Endothelial cell of hepatic sinusoid (primary cell): ENCODE measurements around the gene ZZZ3.
"Not testable (repeated sequence)": the region's sequence is repeated elsewhere in the genome, so short reads cannot be mapped to it uniquely, and the experiment has no call there.

Experiments used
- in situ Hi-C: cut with HindIII; loops from 2 replicates; pipeline ENCODE4 v1.10.0; 2017; ENCODE audit warnings: low sequenced_read_pairs

The ZZZ3 gene

DNA sequence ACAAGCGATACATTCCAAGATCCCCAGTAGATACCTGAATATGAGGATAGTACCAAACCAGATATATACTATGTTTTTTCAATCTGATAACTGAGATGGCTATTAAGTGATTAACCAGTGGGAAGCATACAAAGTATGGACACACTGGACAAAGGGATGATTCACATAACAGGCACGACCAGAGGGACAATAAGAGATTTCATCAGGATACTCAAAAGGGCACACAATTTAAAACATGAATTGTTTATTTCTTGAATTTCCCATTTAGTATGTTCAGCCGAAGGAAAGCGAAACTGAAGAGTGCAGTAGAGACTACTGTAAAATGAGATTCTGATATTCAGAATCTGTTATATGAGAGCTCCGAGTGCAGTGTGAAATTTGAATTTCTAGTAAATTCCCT, 10.6 kb downstream of the ZZZ3 start:
- in situ Hi-C loops, result no loop called here

DNA sequence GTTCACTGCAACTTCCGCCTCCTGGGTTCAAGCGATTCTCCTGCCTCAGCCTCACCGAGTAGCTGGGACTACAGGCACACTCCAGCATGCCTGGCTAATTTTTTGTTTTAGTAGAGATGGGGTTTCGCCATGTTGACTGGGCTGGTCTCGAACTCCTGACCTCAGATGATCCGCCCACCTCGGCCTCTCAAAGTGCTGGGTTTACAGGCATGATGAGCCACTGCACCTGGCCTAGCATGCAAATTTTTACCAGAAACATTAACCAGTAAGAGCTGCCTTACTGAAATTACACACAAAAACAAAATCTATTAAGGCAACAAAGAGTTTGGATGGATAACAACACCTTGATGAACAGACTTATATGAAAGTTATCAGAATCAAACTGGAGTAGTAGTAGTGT, 12.1 kb downstream of the ZZZ3 start:
- in situ Hi-C loops, result no loop called here

DNA sequence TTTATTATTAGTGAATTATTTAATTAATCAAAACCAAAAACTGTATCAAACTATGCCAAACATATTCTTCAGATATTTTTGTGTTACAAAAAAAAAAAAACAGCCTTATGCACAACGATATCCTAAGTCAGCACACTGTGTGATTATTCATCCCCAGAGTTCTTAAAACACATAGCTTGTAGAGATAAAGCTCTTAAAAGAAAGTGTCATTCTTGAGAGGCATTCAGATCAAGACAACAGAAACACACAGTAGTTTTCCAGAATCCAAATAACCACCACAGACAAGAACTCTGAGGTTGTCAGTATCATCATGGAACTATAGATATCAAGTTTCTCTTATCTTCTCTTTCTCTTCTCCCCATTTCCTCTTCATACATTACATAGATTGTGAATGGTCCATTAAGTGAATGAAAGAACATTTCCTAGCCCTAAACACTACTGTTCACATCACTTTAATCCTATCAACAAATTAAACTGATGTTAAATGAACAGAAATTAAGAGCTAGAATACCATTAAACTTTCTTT, 13.5 kb downstream of the ZZZ3 start:
- in situ Hi-C loops, result no loop called here

DNA sequence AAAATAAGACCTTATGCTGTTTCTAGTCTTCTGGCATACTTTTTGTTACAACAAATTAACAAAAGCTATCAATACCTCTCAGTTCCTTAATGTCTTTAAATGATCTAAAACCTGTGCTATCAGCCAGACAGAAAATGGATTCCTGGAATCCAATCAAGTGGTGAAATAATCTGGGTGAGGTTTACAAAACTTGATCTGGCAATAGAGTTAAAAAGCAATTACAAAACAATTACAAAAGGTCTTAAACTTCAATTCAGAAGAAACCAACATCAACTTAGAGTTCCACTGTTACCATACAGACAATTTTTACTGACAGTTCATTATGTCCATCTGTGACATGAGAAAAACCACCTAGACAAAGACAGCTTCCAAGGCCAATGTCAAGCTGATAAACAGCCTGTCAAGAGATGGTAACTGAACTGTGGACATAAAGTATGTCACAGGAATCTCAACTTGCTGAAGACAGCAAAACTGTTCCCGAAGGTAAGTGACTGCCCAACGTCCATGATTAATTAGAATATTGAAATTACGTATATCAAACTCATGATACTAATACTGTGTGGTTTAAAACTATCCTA, 17.4 kb downstream of the ZZZ3 start:
- in situ Hi-C loops, result no loop called here

DNA sequence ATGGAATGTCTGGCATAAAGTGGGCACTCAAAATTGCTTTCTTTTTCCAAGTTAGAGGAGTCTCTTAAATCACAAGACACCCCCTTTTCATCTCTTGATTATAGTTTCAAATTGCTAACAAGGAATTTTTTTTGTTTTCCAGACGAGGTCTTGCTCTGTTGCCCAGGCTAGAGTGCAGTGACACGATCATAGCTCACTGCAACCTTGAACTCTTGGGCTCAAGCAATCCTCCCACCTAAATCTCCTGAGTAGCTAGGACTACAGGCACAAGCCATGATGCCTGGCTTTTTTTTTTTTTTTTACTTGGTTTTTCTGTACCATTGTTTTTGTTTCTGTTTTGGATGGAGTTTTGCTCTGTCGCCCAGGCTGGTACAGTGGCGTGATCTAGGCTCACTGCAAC, 20.8 kb downstream of the ZZZ3 start:
- in situ Hi-C loops, result no loop called here

DNA sequence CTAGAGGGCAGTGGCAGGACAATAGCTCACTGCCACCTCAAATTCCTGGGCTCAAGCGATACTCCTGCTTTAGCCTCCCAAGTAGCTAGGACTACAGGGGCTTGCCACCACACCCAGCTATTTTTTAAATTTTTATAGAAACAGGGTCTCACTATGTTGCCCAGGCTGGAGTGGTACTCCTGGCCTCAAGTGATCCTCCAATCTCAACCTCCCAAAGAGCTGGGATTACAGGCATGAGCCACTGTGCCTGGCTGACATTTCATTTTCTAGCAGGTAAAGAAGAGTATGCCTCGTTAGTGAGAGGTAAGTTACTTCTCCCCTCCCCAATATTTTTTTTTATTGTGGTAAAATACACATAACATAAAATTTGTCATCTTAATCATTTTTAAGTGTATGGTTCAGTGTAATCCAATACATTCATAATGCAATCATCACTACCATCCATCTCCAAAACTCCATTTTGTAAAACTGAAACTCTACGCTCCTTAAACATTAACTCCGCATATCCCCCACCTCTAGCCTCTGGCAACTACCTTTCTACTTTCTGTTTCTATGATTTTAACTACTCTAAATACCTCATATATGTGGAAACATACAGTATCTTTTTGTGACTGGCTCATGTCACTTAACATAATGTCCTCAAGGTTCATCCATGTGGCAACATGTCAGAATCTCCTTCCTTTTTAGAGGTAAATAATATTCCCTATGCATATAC, 22.4 kb downstream of the ZZZ3 start:
- in situ Hi-C loops, result no loop called here

DNA sequence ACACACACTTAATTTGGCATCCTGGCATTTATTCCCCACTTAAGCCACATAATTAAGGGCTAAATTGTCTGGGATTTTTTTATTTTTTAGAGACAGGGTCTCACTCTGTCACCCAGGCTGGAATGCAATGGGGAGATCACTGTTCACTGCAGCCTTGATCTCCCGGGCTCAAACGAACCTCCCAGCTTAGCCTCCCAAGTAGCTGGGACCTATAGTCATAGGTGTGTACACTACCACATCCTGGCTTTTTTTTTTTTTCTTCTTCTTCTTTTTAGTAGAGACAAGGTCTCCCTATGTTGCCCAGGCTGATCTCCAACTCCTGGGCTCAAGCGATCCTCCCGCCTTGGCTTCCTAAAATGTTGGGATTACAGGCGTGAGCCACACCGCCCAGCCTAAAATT, 24.2 kb downstream of the ZZZ3 start:
- in situ Hi-C loops, result no loop called here

DNA sequence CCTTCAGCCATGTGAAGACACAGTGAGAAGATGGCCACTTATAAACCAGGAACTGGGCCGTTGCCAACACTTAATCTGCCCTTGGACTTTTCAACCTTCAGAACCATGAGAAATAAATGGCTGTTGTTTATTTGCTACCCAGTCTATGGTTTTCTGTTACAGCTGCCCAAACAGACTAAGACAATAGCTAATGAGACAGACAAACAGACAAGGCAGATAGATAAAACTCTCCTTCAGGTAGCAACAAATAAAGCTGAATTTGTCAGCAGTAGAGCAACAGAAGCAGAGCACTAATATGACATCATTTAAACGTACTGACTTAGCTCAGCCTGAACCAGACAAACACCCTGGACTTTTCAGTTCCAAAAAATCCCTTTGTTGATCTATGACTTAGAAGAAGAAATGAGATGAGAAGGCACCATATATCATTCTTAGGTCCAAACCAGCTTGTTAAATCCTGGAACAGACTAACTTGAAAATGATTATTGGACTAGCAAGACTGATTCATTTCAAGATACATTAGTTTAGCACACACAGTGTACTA, 27.0 kb downstream of the ZZZ3 start:
- in situ Hi-C loops, result no loop called here

DNA sequence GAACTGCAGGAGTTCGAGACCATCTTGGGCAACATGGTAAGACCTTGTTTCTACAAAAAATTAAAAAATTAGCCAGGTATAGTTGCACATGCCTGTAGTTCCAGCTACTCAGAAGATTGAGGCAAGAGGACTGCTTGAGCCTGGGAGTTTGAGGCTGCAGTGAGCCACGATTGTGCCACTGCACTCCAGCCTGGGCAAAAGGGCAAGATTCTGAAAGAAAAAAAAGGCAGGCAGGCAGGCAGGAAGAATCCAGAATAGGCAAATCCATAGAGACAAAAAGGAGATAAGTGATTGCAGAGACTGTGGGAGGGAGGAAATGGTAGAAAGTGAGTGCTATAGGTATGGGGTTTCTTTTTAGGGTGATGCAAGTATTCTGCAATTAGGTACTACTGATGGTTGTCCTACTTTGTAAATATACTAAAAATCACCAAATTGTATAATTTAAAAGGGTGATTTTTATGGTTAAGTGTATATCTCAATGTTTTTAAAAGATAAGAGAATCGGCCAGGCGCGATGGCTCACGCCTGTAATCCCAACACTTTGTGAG, 29.4 kb downstream of the ZZZ3 start:
- in situ Hi-C loops, result no loop called here

DNA sequence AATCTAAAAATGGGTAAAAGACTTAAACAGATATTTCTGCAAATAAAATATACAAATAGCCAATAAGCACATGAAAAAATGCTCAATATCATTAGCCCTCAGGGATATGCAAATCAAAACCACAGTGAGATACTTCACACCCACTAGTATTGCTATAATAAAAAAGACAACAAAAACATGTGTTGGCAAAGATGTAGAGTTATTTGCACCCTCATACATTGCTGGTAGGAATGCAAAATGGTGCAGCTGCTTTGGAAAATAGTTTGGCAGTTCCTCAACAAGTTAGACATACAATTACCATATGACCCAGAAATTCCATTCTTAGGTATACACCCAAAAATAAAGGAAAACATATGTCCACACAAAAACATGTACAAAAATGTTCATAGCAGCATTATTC, 30.2 kb downstream of the ZZZ3 start:
- in situ Hi-C loops, result no loop called here

DNA sequence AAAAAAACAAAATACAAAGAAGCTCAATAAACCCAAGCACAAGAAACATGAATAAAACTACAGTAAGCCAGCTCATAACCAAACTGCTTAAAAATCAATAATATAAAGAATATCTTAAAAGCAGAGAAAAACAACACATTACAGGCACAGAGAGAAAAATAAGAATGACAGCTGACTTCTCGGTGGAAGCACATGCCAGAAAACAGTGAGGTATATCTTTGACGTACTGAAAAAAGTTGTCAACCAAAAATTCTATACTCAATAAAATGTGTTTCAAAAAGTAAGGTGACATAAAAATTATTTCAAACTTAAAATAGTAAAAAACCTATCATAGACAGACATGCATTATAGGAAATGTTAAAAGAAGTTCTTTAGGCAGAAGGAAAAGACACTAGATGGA, 33.3 kb downstream of the ZZZ3 start:
- in situ Hi-C loops, result no loop called here

DNA sequence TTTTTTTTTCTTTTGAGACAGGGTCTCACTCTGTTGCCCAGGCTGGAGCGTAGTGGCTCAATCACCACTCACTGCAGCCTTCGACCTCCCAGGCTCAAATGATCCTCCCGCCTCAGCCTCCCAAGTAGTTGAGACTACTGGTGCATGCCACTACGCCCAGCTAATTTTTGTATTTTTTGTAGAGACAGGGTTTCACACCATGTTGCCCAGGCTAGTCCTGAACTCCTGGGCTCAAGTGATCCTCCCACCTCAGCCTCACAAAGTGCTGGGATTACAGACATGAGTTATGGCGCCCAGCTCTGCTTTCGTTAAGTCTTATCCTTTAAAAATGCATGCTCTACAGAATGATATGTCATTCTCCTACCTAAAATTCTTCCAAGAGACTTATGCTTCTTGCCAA, 36.2 kb downstream of the ZZZ3 start:
- in situ Hi-C loops, result not testable (repeated sequence)

DNA sequence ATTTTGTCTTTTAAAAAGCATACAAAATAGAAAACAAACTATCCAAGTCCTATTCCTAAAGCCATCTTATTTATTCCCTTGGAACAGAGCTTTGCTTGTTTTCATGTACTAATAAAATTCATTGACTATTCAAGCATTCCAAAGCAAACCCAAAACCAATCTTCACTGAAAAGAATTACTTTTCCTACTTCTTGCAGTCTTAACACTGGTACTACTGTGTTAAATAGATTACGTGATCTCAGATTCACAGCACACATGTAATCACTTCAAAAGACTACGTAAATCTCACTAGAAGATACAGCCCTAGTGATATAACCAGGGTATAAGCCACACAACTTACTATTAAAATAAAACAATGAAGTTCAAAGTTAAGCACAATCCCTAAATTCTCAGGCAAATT, 39.0 kb downstream of the ZZZ3 start:
- in situ Hi-C loops, result no loop called here

DNA sequence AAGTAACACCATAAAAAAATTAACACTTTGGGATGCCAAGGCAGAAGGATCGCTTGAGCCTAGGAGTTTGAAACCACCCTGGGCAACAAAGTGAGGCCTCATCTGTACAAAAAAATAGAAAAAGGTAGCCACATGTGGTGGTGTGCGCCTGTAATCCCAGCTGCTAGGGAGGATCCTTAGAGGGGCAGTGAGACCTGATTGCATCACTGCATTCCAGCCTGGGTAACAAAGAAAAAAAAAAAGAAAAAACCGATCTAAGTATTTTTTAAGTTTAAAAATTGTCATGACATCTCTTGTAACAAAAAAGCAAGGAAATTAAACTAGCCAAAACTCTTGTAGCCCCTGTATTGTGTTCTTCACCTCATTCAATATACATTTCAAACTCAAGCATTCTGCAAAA, 39.5 kb downstream of the ZZZ3 start:
- in situ Hi-C loops, result no loop called here

DNA sequence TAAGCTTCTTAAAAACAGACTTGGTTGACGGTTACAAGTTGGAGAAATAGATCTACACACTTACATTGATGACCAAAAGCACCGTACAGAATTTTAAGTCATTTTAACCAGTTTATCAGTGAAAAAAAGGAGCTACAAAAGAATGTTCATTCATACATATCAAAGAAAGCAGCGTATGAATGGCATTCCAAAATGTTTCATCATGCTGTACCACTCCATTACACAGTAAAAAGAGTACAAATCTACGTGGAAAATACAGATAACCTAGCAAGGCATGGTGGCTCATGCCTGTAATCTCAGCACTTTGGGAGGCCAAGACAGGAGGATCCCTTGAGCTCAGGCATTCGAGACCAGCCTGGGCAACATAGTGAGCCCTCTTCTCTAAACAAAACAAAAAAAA, 40.3 kb downstream of the ZZZ3 start:
- in situ Hi-C loops, result no loop called here

DNA sequence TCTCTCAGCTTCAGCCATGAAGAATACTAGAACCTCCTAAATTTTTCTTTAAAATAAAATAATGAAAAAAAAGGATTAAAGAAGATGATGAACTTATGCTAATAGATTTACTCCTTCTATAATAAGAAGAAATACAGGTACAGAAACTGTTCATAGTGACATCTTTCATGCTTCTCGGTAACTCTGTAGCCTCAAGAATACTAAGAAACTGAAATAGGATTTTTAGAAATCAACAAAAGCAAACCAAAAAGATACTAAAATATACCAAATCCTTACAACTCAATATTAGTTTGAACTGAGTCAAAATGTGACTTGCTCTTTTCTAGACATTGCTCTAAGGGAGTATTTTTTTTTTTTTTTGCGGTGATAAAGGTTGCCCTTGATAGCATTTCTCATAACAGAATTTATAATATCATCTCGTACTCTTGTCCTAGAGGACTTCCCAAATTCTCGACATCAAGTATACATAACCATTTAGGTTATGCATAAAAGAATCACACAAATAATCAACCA, 42.8 kb downstream of the ZZZ3 start:
- in situ Hi-C loops, result no loop called here

DNA sequence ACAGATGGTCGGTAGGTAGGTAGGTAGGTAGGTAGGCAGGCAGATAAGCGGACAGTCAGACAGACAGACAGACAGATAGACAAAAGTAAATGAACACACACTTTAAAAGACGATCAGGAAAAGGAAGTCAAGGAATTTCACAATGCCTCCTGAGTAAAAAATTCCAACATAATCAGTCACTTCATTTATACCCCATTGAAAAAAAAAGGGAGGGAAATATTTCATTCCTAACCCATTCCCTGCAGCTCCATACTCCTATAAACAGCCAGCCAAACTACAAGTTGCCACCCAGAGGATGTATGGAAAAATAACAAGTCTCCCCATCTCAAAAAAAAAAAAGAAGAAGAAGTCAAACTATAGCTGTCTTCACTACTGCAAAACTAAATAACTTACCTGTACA, 43.4 kb downstream of the ZZZ3 start:
- in situ Hi-C loops, result no loop called here

DNA sequence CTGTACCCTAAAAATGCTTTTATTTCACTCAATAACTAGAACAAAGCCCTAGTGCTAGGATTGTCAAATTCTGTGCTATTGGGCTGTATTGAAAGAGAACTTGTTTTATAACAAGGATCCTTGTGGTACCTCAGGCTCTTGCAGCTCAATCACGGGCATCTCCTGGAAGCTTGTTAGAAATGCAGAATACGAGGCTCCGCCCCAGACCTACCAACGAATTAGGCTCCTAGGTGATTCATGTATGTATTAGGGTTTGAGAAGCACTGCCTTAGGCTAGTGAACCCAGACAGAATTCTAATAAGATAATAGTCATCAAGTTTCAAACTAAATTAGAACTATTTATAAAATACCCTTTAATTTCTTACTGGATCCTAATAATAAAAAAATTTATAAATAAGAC, 45.6 kb downstream of the ZZZ3 start:
- in situ Hi-C loops, result no loop called here
